HEK293 (cell line): ENCODE measurements around the gene AFF3.

Experiments used
- CTCF ChIP-seq: fragments of 450-650 bp; formaldehyde crosslinking; IDR thresholded peaks from 2 replicates; pipeline ENCODE4 v1.5.1; 2016; ENCODE audit warnings: missing biosample characterization, missing genetic modification characterization
- KLF16 ChIP-seq: fragments of 450-650 bp; formaldehyde crosslinking; IDR thresholded peaks from 2 replicates; pipeline ENCODE4 v1.5.1; 2017; ENCODE audit warnings: missing biosample characterization, missing genetic modification characterization
- PRDM4 ChIP-seq: fragments of 450-650 bp; formaldehyde crosslinking; IDR thresholded peaks from 2 replicates; pipeline ENCODE4 v1.5.1; 2017; ENCODE audit warnings: missing biosample characterization, missing genetic modification characterization
- SALL2 ChIP-seq: fragments of 450-650 bp; formaldehyde crosslinking; IDR thresholded peaks from 2 replicates; pipeline ENCODE4 v1.5.0; 2017; ENCODE audit warnings: missing biosample characterization, mild to moderate bottlenecking, missing genetic modification characterization, borderline replicate concordance
- ZNF266 ChIP-seq: fragments of 450-650 bp; formaldehyde crosslinking; IDR thresholded peaks from 2 replicates; pipeline ENCODE4 v1.5.1; 2016; ENCODE audit warnings: missing biosample characterization, missing genetic modification characterization, low read depth
- ZNF571 ChIP-seq: fragments of 450-650 bp; formaldehyde crosslinking; IDR thresholded peaks from 2 replicates; pipeline ENCODE4 v1.5.0; 2017; ENCODE audit warnings: missing biosample characterization, missing genetic modification characterization
- ZNF777 ChIP-seq: fragments of 450-650 bp; formaldehyde crosslinking; IDR thresholded peaks from 2 replicates; pipeline ENCODE4 v1.5.1; 2017; ENCODE audit warnings: missing biosample characterization, missing genetic modification characterization, borderline replicate concordance
- ZSCAN30 ChIP-seq: fragments of 450-650 bp; IDR thresholded peaks from 2 replicates; pipeline ENCODE4 v1.5.1; 2018; ENCODE audit warnings: missing biosample characterization, mild to moderate bottlenecking, missing genetic modification characterization, moderate library complexity
- TF ChIP-seq, protein P1 (sequence below): fragments of 450-650 bp; formaldehyde crosslinking; IDR thresholded peaks from 2 replicates; pipeline ENCODE4 v1.5.1; 2017; ENCODE audit warnings: missing biosample characterization, missing genetic modification characterization
- TF ChIP-seq, protein P2 (sequence below): fragments of 450-650 bp; formaldehyde crosslinking; IDR thresholded peaks from 2 replicates; pipeline ENCODE4 v1.5.1; 2016; ENCODE audit warnings: missing biosample characterization, missing genetic modification characterization
- TF ChIP-seq, protein P3 (sequence below): fragments of 450-650 bp; formaldehyde crosslinking; IDR thresholded peaks from 2 replicates; pipeline ENCODE4 v1.5.1; 2016; ENCODE audit warnings: missing biosample characterization, missing genetic modification characterization

DNA sequence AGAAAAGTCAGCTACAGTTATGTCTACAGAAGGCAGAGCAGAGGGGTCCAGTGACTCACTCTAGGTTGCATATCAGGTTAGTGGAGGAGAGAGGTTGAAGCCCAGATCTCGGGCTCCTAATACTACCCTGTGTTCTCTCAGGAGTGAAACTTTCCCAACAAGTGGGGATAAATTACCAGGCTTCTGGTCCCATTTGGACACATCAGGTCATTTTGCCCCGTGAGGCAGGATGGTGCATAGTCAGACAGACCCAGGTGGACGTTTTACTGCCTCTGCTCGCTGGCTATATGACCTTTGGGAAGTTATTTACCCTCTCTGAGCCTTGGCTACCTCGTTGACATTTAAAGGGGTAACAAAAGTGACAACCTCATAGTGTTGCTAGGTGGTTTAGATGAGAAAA is 524.6 kb downstream of the AFF3 start:
- TF ChIP-seq, protein P1, sequence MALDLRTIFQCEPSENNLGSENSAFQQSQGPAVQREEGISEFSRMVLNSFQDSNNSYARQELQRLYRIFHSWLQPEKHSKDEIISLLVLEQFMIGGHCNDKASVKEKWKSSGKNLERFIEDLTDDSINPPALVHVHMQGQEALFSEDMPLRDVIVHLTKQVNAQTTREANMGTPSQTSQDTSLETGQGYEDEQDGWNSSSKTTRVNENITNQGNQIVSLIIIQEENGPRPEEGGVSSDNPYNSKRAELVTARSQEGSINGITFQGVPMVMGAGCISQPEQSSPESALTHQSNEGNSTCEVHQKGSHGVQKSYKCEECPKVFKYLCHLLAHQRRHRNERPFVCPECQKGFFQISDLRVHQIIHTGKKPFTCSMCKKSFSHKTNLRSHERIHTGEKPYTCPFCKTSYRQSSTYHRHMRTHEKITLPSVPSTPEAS (tag by site-specific recombination): no peak
- TF ChIP-seq ZNF777: no peak
- no peak for TF ChIP-seq CTCF (tag by site-specific recombination)
- TF ChIP-seq KLF16 (tag by site-specific recombination): no peak
- no peak for TF ChIP-seq SALL2 (tag by site-specific recombination)
- TF ChIP-seq, protein P2, sequence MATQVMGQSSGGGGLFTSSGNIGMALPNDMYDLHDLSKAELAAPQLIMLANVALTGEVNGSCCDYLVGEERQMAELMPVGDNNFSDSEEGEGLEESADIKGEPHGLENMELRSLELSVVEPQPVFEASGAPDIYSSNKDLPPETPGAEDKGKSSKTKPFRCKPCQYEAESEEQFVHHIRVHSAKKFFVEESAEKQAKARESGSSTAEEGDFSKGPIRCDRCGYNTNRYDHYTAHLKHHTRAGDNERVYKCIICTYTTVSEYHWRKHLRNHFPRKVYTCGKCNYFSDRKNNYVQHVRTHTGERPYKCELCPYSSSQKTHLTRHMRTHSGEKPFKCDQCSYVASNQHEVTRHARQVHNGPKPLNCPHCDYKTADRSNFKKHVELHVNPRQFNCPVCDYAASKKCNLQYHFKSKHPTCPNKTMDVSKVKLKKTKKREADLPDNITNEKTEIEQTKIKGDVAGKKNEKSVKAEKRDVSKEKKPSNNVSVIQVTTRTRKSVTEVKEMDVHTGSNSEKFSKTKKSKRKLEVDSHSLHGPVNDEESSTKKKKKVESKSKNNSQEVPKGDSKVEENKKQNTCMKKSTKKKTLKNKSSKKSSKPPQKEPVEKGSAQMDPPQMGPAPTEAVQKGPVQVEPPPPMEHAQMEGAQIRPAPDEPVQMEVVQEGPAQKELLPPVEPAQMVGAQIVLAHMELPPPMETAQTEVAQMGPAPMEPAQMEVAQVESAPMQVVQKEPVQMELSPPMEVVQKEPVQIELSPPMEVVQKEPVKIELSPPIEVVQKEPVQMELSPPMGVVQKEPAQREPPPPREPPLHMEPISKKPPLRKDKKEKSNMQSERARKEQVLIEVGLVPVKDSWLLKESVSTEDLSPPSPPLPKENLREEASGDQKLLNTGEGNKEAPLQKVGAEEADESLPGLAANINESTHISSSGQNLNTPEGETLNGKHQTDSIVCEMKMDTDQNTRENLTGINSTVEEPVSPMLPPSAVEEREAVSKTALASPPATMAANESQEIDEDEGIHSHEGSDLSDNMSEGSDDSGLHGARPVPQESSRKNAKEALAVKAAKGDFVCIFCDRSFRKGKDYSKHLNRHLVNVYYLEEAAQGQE (tag by site-specific recombination): no peak
- TF ChIP-seq ZSCAN30 (tag by site-specific recombination): no peak
- TF ChIP-seq ZNF266 (tag by site-specific recombination): no peak
- TF ChIP-seq, protein P3, sequence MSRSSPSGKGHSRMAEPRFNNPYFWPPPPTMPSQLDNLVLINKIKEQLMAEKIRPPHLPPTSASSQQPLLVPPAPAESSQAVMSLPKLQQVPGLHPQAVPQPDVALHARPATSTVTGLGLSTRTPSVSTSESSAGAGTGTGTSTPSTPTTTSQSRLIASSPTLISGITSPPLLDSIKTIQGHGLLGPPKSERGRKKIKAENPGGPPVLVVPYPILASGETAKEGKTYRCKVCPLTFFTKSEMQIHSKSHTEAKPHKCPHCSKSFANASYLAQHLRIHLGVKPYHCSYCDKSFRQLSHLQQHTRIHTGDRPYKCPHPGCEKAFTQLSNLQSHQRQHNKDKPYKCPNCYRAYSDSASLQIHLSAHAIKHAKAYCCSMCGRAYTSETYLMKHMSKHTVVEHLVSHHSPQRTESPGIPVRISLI (tag by site-specific recombination): no peak
- TF ChIP-seq ZNF571: no peak
- no peak for TF ChIP-seq PRDM4
